HepG2 (cell line): ENCODE measurements around the gene MYO1B. TPM values are rescaled to one million over a fixed set of nuclear protein-coding genes. Genes with fewer than 3 reads are reported as not detected.
A peak's percentile ranks its signal among the peaks of the same experiment; 100 is the strongest.

Experiments
- AKAP8 ChIP-seq: sonication (generic); formaldehyde crosslinking; IDR thresholded peaks from 2 replicates; pipeline ENCODE4 v1.5.1; 2020; ENCODE audit warnings: mild to moderate bottlenecking, missing genetic modification reagents
- ETV5 ChIP-seq: IDR thresholded peaks from 2 replicates; pipeline ENCODE4 v1.6.1; 2018; ENCODE audit warnings: missing biosample characterization, missing genetic modification reagents, inconsistent platforms, borderline replicate concordance
- MIER3 ChIP-seq: IDR thresholded peaks from 2 replicates; pipeline ENCODE4 v1.6.1; 2016; ENCODE audit warnings: missing compliant biosample characterization, borderline replicate concordance
- NKX3-1 ChIP-seq: sonication (generic); formaldehyde crosslinking; IDR thresholded peaks from 2 replicates; pipeline ENCODE4 v1.5.0; 2020; ENCODE audit warnings: missing genetic modification reagents
- PCBP1 ChIP-seq: fragments of 200-400 bp; formaldehyde crosslinking; IDR thresholded peaks from 2 replicates; pipeline ENCODE4 v1.6.1; 2017; ENCODE audit warnings: mild to moderate bottlenecking, low read depth, low read length, borderline replicate concordance
- SETDB1 ChIP-seq: sonication (generic); formaldehyde crosslinking; IDR thresholded peaks from 2 replicates; pipeline ENCODE4 v1.5.1; 2020; ENCODE audit warnings: missing genetic modification reagents, mild to moderate bottlenecking, borderline replicate concordance
- SNAPC2 ChIP-seq: sonication (generic); formaldehyde crosslinking; IDR thresholded peaks from 2 replicates; pipeline ENCODE4 v1.8.1; 2022; ENCODE audit warnings: mild to moderate bottlenecking, missing genetic modification reagents
- SOX5 ChIP-seq: IDR thresholded peaks from 2 replicates; pipeline ENCODE4 v1.6.1; 2016; ENCODE audit warnings: borderline replicate concordance
- TEAD3 ChIP-seq: optimal IDR thresholded peaks from 2 replicates; pipeline ENCODE3; 2016; ENCODE audit warnings: borderline replicate concordance
- ZBTB7B ChIP-seq: sonication (generic); formaldehyde crosslinking; IDR thresholded peaks from 2 replicates; pipeline ENCODE4 v1.4.0; 2020; ENCODE audit warnings: missing genetic modification reagents
- ZFP36L1 ChIP-seq: sonication (generic); formaldehyde crosslinking; IDR thresholded peaks from 2 replicates; pipeline ENCODE4 v1.8.0; 2022; ENCODE audit warnings: mild to moderate bottlenecking, missing genetic modification reagents, moderate library complexity
- ZNF343 ChIP-seq: sonication (generic); formaldehyde crosslinking; IDR thresholded peaks from 2 replicates; pipeline ENCODE4 v1.4.0; 2020; ENCODE audit warnings: mild to moderate bottlenecking, missing genetic modification reagents
- ZNF747 ChIP-seq: sonication (generic); formaldehyde crosslinking; IDR thresholded peaks from 2 replicates; pipeline ENCODE4 v1.8.1; 2023; ENCODE audit warnings: missing genetic modification reagents, mild to moderate bottlenecking, borderline replicate concordance
- ZNF775 ChIP-seq: sonication (generic); formaldehyde crosslinking; IDR thresholded peaks from 2 replicates; pipeline ENCODE4 v1.4.0; 2020; ENCODE audit warnings: missing genetic modification reagents, mild to moderate bottlenecking, moderate library complexity, borderline replicate concordance
- ZNF776 ChIP-seq: sonication (generic); formaldehyde crosslinking; IDR thresholded peaks from 2 replicates; pipeline ENCODE4 v1.4.0; 2020; ENCODE audit warnings: mild to moderate bottlenecking, missing genetic modification reagents
- ZSCAN31 ChIP-seq: sonication (generic); formaldehyde crosslinking; IDR thresholded peaks from 2 replicates; pipeline ENCODE4 v1.5.0; 2020; ENCODE audit warnings: low read depth, mild to moderate bottlenecking, missing genetic modification reagents
- polyA plus RNA-seq, 8 experiments: library from polyadenylated mRNA; depleted of rRNA in 3 of 8; stranded (reverse) in 7 of 8; unstranded in 1 of 8; fragments of >200 nt; fragmentation: Illumina TruSeq in 4 of 8; extraction: Trizol in 4 of 8; gene quantifications; 2 replicates each; pipeline versions ENCODE4 v1.2.1 to v1.2.3, GENCODE V29; 2011 to 2016; ENCODE audit warnings: low read depth in 4 of 8, missing spikeins in 1 of 8, mixed read lengths in 1 of 8; ENCODE audit not compliant: insufficient read depth in 1 of 8
- total RNA-seq, 5 experiments: library from RNA; depleted of rRNA; stranded (reverse); fragments of >200 nt; fragmentation: Illumina TruSeq; extraction: Trizol; gene quantifications; 2 replicates each; pipeline ENCODE4 v1.2.3, GENCODE V29; 2016; ENCODE audit warnings: low read depth in 1 of 5
- TF ChIP-seq, protein P1 (sequence below): sonication (generic); formaldehyde crosslinking; IDR thresholded peaks from 2 replicates; pipeline ENCODE4 v1.5.0; 2020; ENCODE audit warnings: missing genetic modification reagents, mild to moderate bottlenecking, borderline replicate concordance
- TF ChIP-seq, protein P2 (sequence below): IDR thresholded peaks from 2 replicates; pipeline ENCODE4 v1.6.1; 2016; ENCODE audit warnings: low read depth, borderline replicate concordance
- TF ChIP-seq, protein P3 (sequence below): IDR thresholded peaks from 2 replicates; pipeline ENCODE4 v1.6.1; 2012; ENCODE audit warnings: inconsistent platforms
- TF ChIP-seq, protein P4 (sequence below): IDR thresholded peaks from 2 replicates; pipeline ENCODE4 v1.6.1; 2018; ENCODE audit warnings: missing genetic modification reagents, mild to moderate bottlenecking, missing compliant biosample characterization
- TF ChIP-seq, protein P5 (sequence below): IDR thresholded peaks from 2 replicates; pipeline ENCODE4 v1.6.1; 2018; ENCODE audit warnings: missing genetic modification reagents
- TF ChIP-seq, protein P6 (sequence below): sonication (generic); formaldehyde crosslinking; conservative IDR thresholded peaks from 2 replicates; pipeline ENCODE4 v1.4.0; 2020; ENCODE audit warnings: missing genetic modification reagents

Gene MYO1B
- total and polyA plus RNA-seq, 2 of the 13 experiments (the other 11 are each of a cell fraction or from before 2014, with no cell fraction given) = 36.9 to 89.8 TPM

DNA sequence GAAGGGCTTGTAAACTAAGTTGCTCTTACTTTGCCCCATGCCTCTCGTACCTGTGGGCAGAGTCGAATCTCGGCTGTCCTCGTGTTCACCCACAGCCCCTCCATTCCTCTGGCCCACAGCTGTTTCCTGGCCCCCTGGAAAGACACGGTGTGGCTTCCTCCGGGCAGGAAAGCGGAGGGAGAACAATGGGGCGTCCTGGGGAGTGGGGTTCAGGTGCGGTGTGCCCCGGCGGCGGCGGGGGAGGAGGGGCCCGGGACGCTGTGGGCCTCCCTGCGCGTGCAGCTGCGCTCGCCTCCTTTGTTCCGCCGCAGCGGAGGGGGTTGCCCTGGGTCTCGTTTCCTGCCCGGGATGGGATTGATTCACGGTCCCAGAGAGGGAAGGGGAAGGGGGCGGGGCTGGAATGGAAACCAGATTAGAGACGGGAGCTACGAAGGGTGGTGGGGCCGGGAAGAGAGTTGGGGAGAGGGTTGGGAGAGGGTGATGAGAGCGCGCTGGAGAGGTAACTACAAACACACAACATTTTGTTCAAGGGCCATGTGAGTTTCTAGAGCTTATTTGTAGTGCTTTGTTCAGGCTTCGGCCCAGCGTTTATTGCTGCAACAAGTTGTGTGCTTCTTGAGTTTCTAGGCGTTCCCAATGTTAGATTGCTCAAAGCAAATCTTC is 796 bp downstream of the MYO1B start (continued):
- TF ChIP-seq, protein P1, sequence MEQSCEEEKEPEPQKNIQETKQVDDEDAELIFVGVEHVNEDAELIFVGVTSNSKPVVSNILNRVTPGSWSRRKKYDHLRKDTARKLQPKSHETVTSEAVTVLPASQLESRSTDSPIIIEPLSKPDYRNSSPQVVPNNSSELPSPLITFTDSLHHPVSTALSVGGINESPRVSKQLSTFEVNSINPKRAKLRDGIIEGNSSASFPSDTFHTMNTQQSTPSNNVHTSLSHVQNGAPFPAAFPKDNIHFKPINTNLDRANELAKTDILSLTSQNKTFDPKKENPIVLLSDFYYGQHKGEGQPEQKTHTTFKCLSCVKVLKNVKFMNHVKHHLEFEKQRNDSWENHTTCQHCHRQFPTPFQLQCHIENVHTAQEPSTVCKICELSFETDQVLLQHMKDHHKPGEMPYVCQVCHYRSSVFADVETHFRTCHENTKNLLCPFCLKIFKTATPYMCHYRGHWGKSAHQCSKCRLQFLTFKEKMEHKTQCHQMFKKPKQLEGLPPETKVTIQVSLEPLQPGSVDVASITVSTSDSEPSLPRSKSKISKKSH (CRISPR knock-in tag) = peak; percentile 78; the same call in 1 of the 2 replicates
- TF ChIP-seq, protein P2, sequence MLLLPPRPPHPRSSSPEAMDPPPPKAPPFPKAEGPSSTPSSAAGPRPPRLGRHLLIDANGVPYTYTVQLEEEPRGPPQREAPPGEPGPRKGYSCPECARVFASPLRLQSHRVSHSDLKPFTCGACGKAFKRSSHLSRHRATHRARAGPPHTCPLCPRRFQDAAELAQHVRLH (CRISPR knock-in tag) = peak; percentile 63; the same call in 1 of the 2 replicates
- TF ChIP-seq ETV5 (CRISPR knock-in tag) = peak; percentile 82
- no peak; the same call in 1 of the 2 replicates for TF ChIP-seq ZSCAN31 (CRISPR knock-in tag)
- 0 out of 2 replicates have a peak, but pooled peaks have one; percentile 11 for TF ChIP-seq ZNF343 (CRISPR knock-in tag)
- TF ChIP-seq, protein P3, sequence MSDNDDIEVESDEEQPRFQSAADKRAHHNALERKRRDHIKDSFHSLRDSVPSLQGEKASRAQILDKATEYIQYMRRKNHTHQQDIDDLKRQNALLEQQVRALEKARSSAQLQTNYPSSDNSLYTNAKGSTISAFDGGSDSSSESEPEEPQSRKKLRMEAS = peak; percentile 59; the same call in 1 of the 2 replicates
- peak; percentile 29 for TF ChIP-seq AKAP8 (CRISPR knock-in tag)
- TF ChIP-seq, protein P4, sequence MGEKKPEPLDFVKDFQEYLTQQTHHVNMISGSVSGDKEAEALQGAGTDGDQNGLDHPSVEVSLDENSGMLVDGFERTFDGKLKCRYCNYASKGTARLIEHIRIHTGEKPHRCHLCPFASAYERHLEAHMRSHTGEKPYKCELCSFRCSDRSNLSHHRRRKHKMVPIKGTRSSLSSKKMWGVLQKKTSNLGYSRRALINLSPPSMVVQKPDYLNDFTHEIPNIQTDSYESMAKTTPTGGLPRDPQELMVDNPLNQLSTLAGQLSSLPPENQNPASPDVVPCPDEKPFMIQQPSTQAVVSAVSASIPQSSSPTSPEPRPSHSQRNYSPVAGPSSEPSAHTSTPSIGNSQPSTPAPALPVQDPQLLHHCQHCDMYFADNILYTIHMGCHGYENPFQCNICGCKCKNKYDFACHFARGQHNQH (CRISPR knock-in tag) = peak; percentile 73
- TF ChIP-seq ZNF776 = no peak
- TF ChIP-seq SETDB1 (CRISPR knock-in tag) = no peak
- peak; percentile 68; the same call in 1 of the 2 replicates for TF ChIP-seq SOX5 (CRISPR knock-in tag)
- TF ChIP-seq, protein P5, sequence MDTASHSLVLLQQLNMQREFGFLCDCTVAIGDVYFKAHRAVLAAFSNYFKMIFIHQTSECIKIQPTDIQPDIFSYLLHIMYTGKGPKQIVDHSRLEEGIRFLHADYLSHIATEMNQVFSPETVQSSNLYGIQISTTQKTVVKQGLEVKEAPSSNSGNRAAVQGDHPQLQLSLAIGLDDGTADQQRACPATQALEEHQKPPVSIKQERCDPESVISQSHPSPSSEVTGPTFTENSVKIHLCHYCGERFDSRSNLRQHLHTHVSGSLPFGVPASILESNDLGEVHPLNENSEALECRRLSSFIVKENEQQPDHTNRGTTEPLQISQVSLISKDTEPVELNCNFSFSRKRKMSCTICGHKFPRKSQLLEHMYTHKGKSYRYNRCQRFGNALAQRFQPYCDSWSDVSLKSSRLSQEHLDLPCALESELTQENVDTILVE (CRISPR knock-in tag) = peak; percentile 47; the same call in 1 of the 2 replicates
- TF ChIP-seq ZBTB7B (CRISPR knock-in tag) = peak; percentile 93
- TF ChIP-seq TEAD3 (CRISPR knock-in tag) = peak; percentile 48
- TF ChIP-seq ZNF747 (CRISPR knock-in tag) = peak; percentile 37; the same call in 1 of the 2 replicates
- TF ChIP-seq ZNF775 (CRISPR knock-in tag) = peak; percentile 65; the same call in 1 of the 2 replicates
- TF ChIP-seq SNAPC2 (CRISPR knock-in tag) = peak; percentile 84; the same call in 1 of the 2 replicates
- peak; percentile 77; the same call in 1 of the 2 replicates for TF ChIP-seq PCBP1
- TF ChIP-seq MIER3 (CRISPR knock-in tag) = 0 out of 2 replicates have a peak, but pooled peaks have one; percentile 47
- peak; percentile 65; the same call in 1 of the 2 replicates for TF ChIP-seq ZFP36L1 (CRISPR knock-in tag)
- TF ChIP-seq NKX3-1 (CRISPR knock-in tag) = 0 out of 2 replicates have a peak, but pooled peaks have one; percentile 33
- TF ChIP-seq, protein P6, sequence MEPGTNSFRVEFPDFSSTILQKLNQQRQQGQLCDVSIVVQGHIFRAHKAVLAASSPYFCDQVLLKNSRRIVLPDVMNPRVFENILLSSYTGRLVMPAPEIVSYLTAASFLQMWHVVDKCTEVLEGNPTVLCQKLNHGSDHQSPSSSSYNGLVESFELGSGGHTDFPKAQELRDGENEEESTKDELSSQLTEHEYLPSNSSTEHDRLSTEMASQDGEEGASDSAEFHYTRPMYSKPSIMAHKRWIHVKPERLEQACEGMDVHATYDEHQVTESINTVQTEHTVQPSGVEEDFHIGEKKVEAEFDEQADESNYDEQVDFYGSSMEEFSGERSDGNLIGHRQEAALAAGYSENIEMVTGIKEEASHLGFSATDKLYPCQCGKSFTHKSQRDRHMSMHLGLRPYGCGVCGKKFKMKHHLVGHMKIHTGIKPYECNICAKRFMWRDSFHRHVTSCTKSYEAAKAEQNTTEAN (CRISPR knock-in tag) = no peak
